Spinal cord (tissue), 10 donors: ENCODE data around the gene RAB5A. TPM values are rescaled to one million over a fixed set of nuclear protein-coding genes. Genes with fewer than 3 reads are reported as not detected.
A peak's percentile ranks its signal among the peaks of the same experiment; 100 is the strongest.
"Not testable (repeated sequence)": the region's sequence is repeated elsewhere in the genome, so short reads cannot be mapped to it uniquely, and the experiment has no call there.

Experiments used
- DNase-seq, 6 donors: peaks; one replicate each; pipeline versions ENCODE4 v3.0.0 to v3.0.0-alpha.2; 2013 to 2015; ENCODE audit warnings: low spot score in 6 of 6, low read depth in 4 of 6
- H3K27ac ChIP-seq: one replicate; pipeline ENCODE4 v1.5.1; 2013; ENCODE audit warnings: low read depth, low read length, control low read depth
- H3K27me3 ChIP-seq: one replicate; pipeline ENCODE4 v1.6.1; 2013; ENCODE audit warnings: low read length; ENCODE audit not compliant: control insufficient read depth, insufficient read depth
- H3K36me3 ChIP-seq: one replicate; pipeline ENCODE4 v1.6.1; 2013; ENCODE audit warnings: low read length; ENCODE audit not compliant: control insufficient read depth, insufficient read depth
- H3K4me1 ChIP-seq: one replicate; pipeline ENCODE4 v1.6.1; 2013; ENCODE audit warnings: low read length; ENCODE audit not compliant: control insufficient read depth, insufficient read depth
- H3K4me3 ChIP-seq: one replicate; pipeline ENCODE4 v1.5.1; 2013; ENCODE audit warnings: low read depth, low read length, control low read depth
- H3K9me3 ChIP-seq: one replicate; pipeline ENCODE4 v1.6.1; 2013; ENCODE audit warnings: low read length; ENCODE audit not compliant: control insufficient read depth, insufficient read depth
- WGBS: methylation state at CpG from one replicate; pipeline ENCODE4 v1.1.5; 2013; ENCODE audit warnings: missing lambda C conversion rate; ENCODE audit not compliant: insufficient coverage; 5-methylcytosine and 5-hydroxymethylcytosine counted together
- polyA plus RNA-seq, 2 donors: library from polyadenylated mRNA; unstranded; fragments of 120-200 nt; gene quantifications; one replicate each; pipeline ENCODE4 v1.2.1, GENCODE V29; 2013; ENCODE audit not compliant: insufficient read length in 2 of 2
- total RNA-seq, 2 donors: library from RNA; depleted of rRNA in 1 of 2; stranded (reverse); fragments of 120-200 nt in 1 of 2; fragments of >200 nt in 1 of 2; gene quantifications; one replicate each; pipeline versions ENCODE4 v1.2.3 to v1.2.4, GENCODE V29; 2013 to 2014
- donor health status: healthy.

The RAB5A gene
- total and polyA plus RNA-seq, 4 donors = 65.0 to 118 (median 101) TPM

- no CpG with 5 or more reads among the region's 4 CpGs for whole genome bisulfite sequencing
- Histone ChIP-seq H3K27me3 (no peaks in the 10 kb centered on the region), H3K36me3 (no peaks in the 10 kb centered on the region), H3K9me3 (no peaks in the 10 kb centered on the region), H3K27ac (no peak within 1 kb of the TSS), H3K4me1 (no peaks in the 10 kb centered on the region), H3K4me3 (no peak within 1 kb of the TSS)
- no peak for DNase-seq
Measured at GRCh38 chr3:20012164-20012563, 65.3 kb downstream of the RAB5A start, which contains the start of gene PP2D1. TSS of gene PP2D1 (minus strand) at chr3:20012264. CDS start at chr3:20012072, 192 bp downstream.

GRCh38 chr3:20013396-20013795 is 66.5 kb downstream of the RAB5A start:
- Histone ChIP-seq H3K4me3 (no peak overlapping the region), H3K4me1 (no peaks in the 10 kb centered on the region), H3K36me3 (no peaks in the 10 kb centered on the region), H3K27me3 (no peaks in the 10 kb centered on the region), H3K27ac (no peak overlapping the region), H3K9me3 (no peaks in the 10 kb centered on the region)
- DNase-seq = no peak
- 78% methylated on average over 1 of the region's 1 CpG for WGBS

GRCh38 chr3:20015525-20015924 is 68.6 kb downstream of the RAB5A start:
- DNase-seq = no peak
- WGBS = 80% methylated on average over 1 of the region's 1 CpG
- H3K27me3 ChIP-seq = no peaks in the 10 kb centered on the region
- H3K4me3 ChIP-seq = no peak overlapping the region
- H3K27ac ChIP-seq = no peak overlapping the region
- H3K9me3 ChIP-seq = no peaks in the 10 kb centered on the region
- H3K36me3 ChIP-seq = no peaks in the 10 kb centered on the region
- no peaks in the 10 kb centered on the region for H3K4me1 ChIP-seq

GRCh38 chr3:20016076-20016475 is 69.2 kb downstream of the RAB5A start:
- H3K36me3 ChIP-seq, DNase-seq, H3K9me3 ChIP-seq, H3K27ac ChIP-seq, H3K27me3 ChIP-seq, H3K4me1 ChIP-seq, H3K4me3 ChIP-seq: not testable (repeated sequence)
- WGBS = no CpG with 5 or more reads among the region's 3 CpGs

- 83% methylated on average over 1 of the region's 2 CpGs for WGBS
- peaks cover 3% of the 10 kb centered on the region for H3K4me1 ChIP-seq
- no peak overlapping the region for H3K4me3 ChIP-seq
- H3K27ac ChIP-seq = peak overlapping the region; percentile 74
- no peaks in the 10 kb centered on the region for H3K27me3 ChIP-seq
- H3K36me3 ChIP-seq = no peaks in the 10 kb centered on the region
- H3K9me3 ChIP-seq = no peaks in the 10 kb centered on the region
- no peak for DNase-seq
Measured at GRCh38 chr3:20022954-20023622, 76.2 kb downstream of the RAB5A start.

- Histone ChIP-seq H3K27me3 (no peaks in the 10 kb centered on the region), H3K27ac (peak overlapping the region; percentile 74), H3K9me3 (no peaks in the 10 kb centered on the region), H3K4me3 (no peak overlapping the region), H3K36me3 (no peaks in the 10 kb centered on the region), H3K4me1 (peaks cover 3% of the 10 kb centered on the region)
- no CpG with 5 or more reads among the region's 2 CpGs for WGBS
- DNase-seq = peak in 2 of 6 donors; percentile 65 to 71
Measured at GRCh38 chr3:20023623-20024405, 76.9 kb downstream of the RAB5A start.

- no peak overlapping the region for H3K4me3 ChIP-seq
Measured at GRCh38 chr3:20027136-20027535, 80.2 kb downstream of the RAB5A start.

GRCh38 chr3:20028905-20029331 is 82.0 kb downstream of the RAB5A start:
- H3K4me3 ChIP-seq = no peak overlapping the region
- WGBS = 71% methylated on average over 1 of the region's 7 CpGs
- no peak for DNase-seq

More at GRCh38 chr3:20027136-20027535, 80.2 kb downstream of the RAB5A start:
- Histone ChIP-seq H3K36me3 (no peaks in the 10 kb centered on the region), H3K4me1 (peaks cover 5% of the 10 kb centered on the region), H3K9me3 (no peaks in the 10 kb centered on the region), H3K27ac (no peak overlapping the region), H3K27me3 (no peaks in the 10 kb centered on the region)
- WGBS = 100% methylated on average over 1 of the region's 4 CpGs
- no peak for DNase-seq

GRCh38 chr3:20031939-20032338 is 85.0 kb downstream of the RAB5A start:
- not testable (repeated sequence) for H3K4me3 ChIP-seq, H3K27ac ChIP-seq, H3K9me3 ChIP-seq, DNase-seq, H3K4me1 ChIP-seq, H3K36me3 ChIP-seq, H3K27me3 ChIP-seq
- no CpG with 5 or more reads among the region's 7 CpGs for WGBS

More at GRCh38 chr3:20028905-20029331, 82.0 kb downstream of the RAB5A start:
- Histone ChIP-seq H3K27ac (no peak overlapping the region), H3K36me3 (no peaks in the 10 kb centered on the region), H3K27me3 (no peaks in the 10 kb centered on the region), H3K9me3 (no peaks in the 10 kb centered on the region), H3K4me1 (peaks cover 2% of the 10 kb centered on the region)
